Measurements from ENCODE around the gene SYT7. TPM values are rescaled to one million over a fixed set of nuclear protein-coding genes. Genes with fewer than 3 reads are reported as not detected.

SYT7 gene
- total RNA-seq, 2 experiments from 2014 or later: not detected

GRCh38 chr11:61545341-61545740, 35.5 kb downstream of the SYT7 start:
- DNase-seq: no peak
- Mint-ChIP-seq H3K36me3 (ENCODE audit: low read depth) (no peaks in the 10 kb centered on the region), H3K4me1 (ENCODE audit: low read depth) (no peaks in the 10 kb centered on the region), H3K9me3 (no peaks in the 10 kb centered on the region), H3K27ac (no peak overlapping the region), H3K27me3 (peaks cover 27% of the 10 kb centered on the region), H3K4me3 (no peak overlapping the region)
- no peak overlapping the region for H3K27ac ChIP-seq (ENCODE audit: low read depth in 1 of 2, low read length in 2 of 2)
- ChIA-PET POLR2A (no interaction called here), CTCF (interaction anchor here (1.1 kb wide), 1 partner anchor 22 kb away, joined by 3 read pairs; no protein-coding TSS in a partner anchor)
- intact Hi-C loops (cut with DNase I, micrococcal nuclease): no loop called here
- no peaks in the 10 kb centered on the region for H3K36me3 ChIP-seq (ENCODE audit: insufficient read depth, low read length)
- H3K9me3 ChIP-seq (ENCODE audit: control insufficient read depth in 1 of 2, insufficient read depth in 1 of 2, low read length in 2 of 2): peaks cover 0 to 12% of the 10 kb centered on the region in 2 experiments
- peaks cover 5 to 10% of the 10 kb centered on the region in 2 experiments for H3K27me3 ChIP-seq (ENCODE audit: control insufficient read depth in 1 of 2, insufficient read depth in 2 of 2, low read length in 2 of 2)
- H3K4me3 ChIP-seq (ENCODE audit: low read length): no peak overlapping the region
- H3K4me1 ChIP-seq (ENCODE audit: insufficient read depth, low read length): no peaks in the 10 kb centered on the region
- TF ChIP-seq, protein P1, sequence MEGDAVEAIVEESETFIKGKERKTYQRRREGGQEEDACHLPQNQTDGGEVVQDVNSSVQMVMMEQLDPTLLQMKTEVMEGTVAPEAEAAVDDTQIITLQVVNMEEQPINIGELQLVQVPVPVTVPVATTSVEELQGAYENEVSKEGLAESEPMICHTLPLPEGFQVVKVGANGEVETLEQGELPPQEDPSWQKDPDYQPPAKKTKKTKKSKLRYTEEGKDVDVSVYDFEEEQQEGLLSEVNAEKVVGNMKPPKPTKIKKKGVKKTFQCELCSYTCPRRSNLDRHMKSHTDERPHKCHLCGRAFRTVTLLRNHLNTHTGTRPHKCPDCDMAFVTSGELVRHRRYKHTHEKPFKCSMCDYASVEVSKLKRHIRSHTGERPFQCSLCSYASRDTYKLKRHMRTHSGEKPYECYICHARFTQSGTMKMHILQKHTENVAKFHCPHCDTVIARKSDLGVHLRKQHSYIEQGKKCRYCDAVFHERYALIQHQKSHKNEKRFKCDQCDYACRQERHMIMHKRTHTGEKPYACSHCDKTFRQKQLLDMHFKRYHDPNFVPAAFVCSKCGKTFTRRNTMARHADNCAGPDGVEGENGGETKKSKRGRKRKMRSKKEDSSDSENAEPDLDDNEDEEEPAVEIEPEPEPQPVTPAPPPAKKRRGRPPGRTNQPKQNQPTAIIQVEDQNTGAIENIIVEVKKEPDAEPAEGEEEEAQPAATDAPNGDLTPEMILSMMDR (IDR thresholded peaks at IDR 0.05): no peak
- no peak for ATAC-seq (ENCODE audit: poor library complexity)

DNA sequence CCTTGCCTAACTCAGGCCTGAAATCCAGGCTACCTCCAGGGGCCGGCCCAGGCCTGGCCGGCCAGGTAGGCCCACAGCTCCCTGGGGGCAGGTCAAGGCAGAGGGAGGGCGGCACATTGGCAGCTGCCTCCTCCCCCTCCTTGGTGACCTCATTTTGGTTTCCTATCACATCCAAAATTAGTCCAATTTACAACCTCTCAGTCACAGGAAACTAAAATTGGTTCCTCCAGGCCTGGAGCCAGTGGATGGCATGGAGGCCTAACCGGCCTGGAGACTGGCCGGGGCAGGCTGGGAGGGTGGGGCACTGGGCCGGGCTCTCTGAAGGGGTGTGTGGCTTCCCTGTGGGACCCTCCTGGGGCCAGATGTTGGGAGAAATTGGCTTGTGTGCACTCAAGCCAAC, 36.4 kb downstream of the SYT7 start:
- no peaks in the 10 kb centered on the region for H3K4me1 Mint-ChIP-seq (ENCODE audit: low read depth)
- no peaks in the 10 kb centered on the region for H3K9me3 Mint-ChIP-seq
- CTCF ChIA-PET: no interaction called here
- Histone ChIP-seq H3K27ac (ENCODE audit: low read depth in 1 of 2, low read length in 2 of 2) (no peak overlapping the region), H3K4me3 (ENCODE audit: low read length) (no peak overlapping the region), H3K27me3 (ENCODE audit: control insufficient read depth in 1 of 2, insufficient read depth in 2 of 2, low read length in 2 of 2) (peaks cover 3 to 10% of the 10 kb centered on the region in 2 experiments), H3K36me3 (ENCODE audit: insufficient read depth, low read length) (no peaks in the 10 kb centered on the region), H3K4me1 (ENCODE audit: insufficient read depth, low read length) (no peaks in the 10 kb centered on the region), H3K9me3 (ENCODE audit: control insufficient read depth in 1 of 2, insufficient read depth in 1 of 2, low read length in 2 of 2) (peaks cover 0 to 12% of the 10 kb centered on the region in 2 experiments)
- POLR2A ChIA-PET: no interaction called here
- intact Hi-C loops (cut with DNase I, micrococcal nuclease): no loop called here
- DNase-seq: no peak
- TF ChIP-seq, protein P1 (IDR thresholded peaks at IDR 0.05): no peak
- no peak overlapping the region for H3K4me3 Mint-ChIP-seq
- H3K27ac Mint-ChIP-seq: no peak overlapping the region
- no peaks in the 10 kb centered on the region for H3K36me3 Mint-ChIP-seq (ENCODE audit: low read depth)
- no peak for ATAC-seq (ENCODE audit: poor library complexity)
- peaks cover 22% of the 10 kb centered on the region for H3K27me3 Mint-ChIP-seq

DNA sequence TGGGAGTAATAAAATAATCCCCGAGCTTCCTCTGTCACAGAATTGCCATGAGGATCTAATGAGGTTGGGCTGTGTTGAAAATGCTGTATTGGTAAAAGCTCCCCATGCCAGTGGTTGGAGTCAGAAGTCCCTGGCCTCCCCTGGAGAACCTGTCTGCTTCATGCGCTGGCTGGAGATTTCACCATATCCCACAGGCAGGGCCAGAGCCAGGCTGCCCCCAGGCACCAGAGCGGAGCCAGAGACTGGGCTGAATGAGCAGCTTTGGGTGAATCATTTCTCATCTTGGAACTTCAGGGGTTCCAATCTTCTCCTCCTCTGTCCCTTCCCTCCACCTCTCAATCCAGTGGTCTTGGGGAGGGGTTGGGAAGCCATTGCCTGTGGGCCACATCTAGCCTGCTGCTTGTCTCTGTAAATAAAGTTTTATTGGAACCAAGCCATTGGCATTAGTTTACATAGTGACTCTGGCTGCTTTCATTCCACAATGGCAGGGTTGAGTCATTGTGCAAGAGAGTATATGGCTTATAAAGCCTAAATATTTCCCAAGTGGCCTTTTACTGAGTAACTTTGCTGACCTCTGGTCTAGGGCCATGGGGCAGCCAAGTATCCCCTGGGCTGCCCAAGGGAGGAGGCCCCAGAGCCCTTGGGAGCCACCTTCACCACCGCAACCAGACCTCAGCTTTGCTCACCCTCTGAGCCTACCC, 37.1 kb downstream of the SYT7 start:
- H3K27me3 Mint-ChIP-seq: peaks cover 27% of the 10 kb centered on the region
- DNase-seq: no peak

More for the DNA sequence above, 37.1 kb downstream of the SYT7 start:
- Histone ChIP-seq H3K36me3 (ENCODE audit: insufficient read depth, low read length) (no peaks in the 10 kb centered on the region), H3K4me1 (ENCODE audit: insufficient read depth, low read length) (no peaks in the 10 kb centered on the region), H3K9me3 (ENCODE audit: control insufficient read depth in 1 of 2, insufficient read depth in 1 of 2, low read length in 2 of 2) (peaks cover 0 to 12% of the 10 kb centered on the region in 2 experiments), H3K27me3 (ENCODE audit: control insufficient read depth in 1 of 2, insufficient read depth in 2 of 2, low read length in 2 of 2) (peaks cover 3 to 10% of the 10 kb centered on the region in 2 experiments), H3K4me3 (ENCODE audit: low read length) (no peak overlapping the region), H3K27ac (ENCODE audit: low read depth in 1 of 2, low read length in 2 of 2) (no peak overlapping the region)
- ChIA-PET POLR2A (interaction anchor here (0.7 kb wide), 1 partner anchor 406 kb away, joined by 3 read pairs; no protein-coding TSS in a partner anchor), CTCF (no interaction called here)
- intact Hi-C loops (cut with DNase I, micrococcal nuclease): no loop called here
- ATAC-seq (ENCODE audit: poor library complexity): no peak
- Mint-ChIP-seq H3K9me3 (no peaks in the 10 kb centered on the region), H3K4me3 (no peak overlapping the region), H3K27ac (no peak overlapping the region), H3K36me3 (ENCODE audit: low read depth) (no peaks in the 10 kb centered on the region), H3K4me1 (ENCODE audit: low read depth) (no peaks in the 10 kb centered on the region)
- TF ChIP-seq, protein P1 (IDR thresholded peaks at IDR 0.05): no peak

Data from CD4-positive, alpha-beta T cell (primary cell).